Vagina (tissue), 2 donors: ENCODE measurements around the gene SECISBP2L. TPM values are rescaled to one million over a fixed set of nuclear protein-coding genes. Genes with fewer than 3 reads are reported as not detected.

Experiments
- DNase-seq, 2 donors: peaks; one replicate each; pipeline ENCODE4 v3.0.0-alpha.2; 2017; ENCODE audit errors: extremely low spot score in 2 of 2
- H3K27ac ChIP-seq: fragments of 200-600 bp; sonication (generic); one replicate; pipeline ENCODE4 v1.5.1; 2019
- H3K27me3 ChIP-seq: fragments of 200-600 bp; sonication (generic); one replicate; pipeline ENCODE4 v1.5.1; 2019
- H3K36me3 ChIP-seq, 2 donors: fragments of 200-600 bp; sonication (generic); one replicate each; pipeline ENCODE4 v1.5.1; 2017 to 2019
- H3K4me1 ChIP-seq: fragments of 200-600 bp; sonication (generic); one replicate; pipeline ENCODE4 v1.5.1; 2019
- H3K4me3 ChIP-seq, 2 donors: fragments of 200-600 bp; sonication (generic); 1 replicate in 1 of 2; 2 replicates in 1 of 2; pipeline ENCODE4 v1.5.1; 2016 to 2019
- H3K9me3 ChIP-seq: fragments of 200-600 bp; sonication (generic); one replicate; pipeline ENCODE4 v1.5.1; 2019
- POLR2A ChIP-seq, 2 donors: fragments of 450-650 bp; IDR thresholded peaks; one replicate each; pipeline ENCODE4 v1.6.1; 2017; ENCODE audit warnings: antibody characterized with exemption in 2 of 2, mild to moderate bottlenecking in 2 of 2, moderate library complexity in 2 of 2
- POLR2AphosphoS5 ChIP-seq, 2 donors: sonication (generic); formaldehyde crosslinking; IDR thresholded peaks; one replicate each; pipeline ENCODE4 v1.9.0; 2017; ENCODE audit warnings: antibody characterized with exemption in 2 of 2, mild to moderate bottlenecking in 2 of 2, low read depth in 1 of 2; ENCODE audit not compliant: insufficient read depth in 1 of 2
- intact Hi-C: fragments of 100-400 bp; cut with DNase I; formaldehyde crosslinking; loops from one replicate; pipeline ENCODE4 v1.15.1; 2023
- total RNA-seq: library from RNA; depleted of rRNA; stranded (reverse); fragments of >200 nt; gene quantifications from one replicate; pipeline ENCODE4 v1.2.3, GENCODE V29; 2016
- TF ChIP-seq, protein P1 (sequence below), 3 experiments: fragments of 450-650 bp in 2 of 3; fragments of 200-600 bp in 1 of 3; sonication (generic) in 1 of 3; IDR thresholded peaks; one replicate each; pipeline ENCODE4 v1.5.1; 2017 to 2019; ENCODE audit warnings: antibody characterized with exemption in 3 of 3, mild to moderate bottlenecking in 2 of 3, moderate library complexity in 2 of 3

The SECISBP2L gene
- total RNA-seq, 1 donor from 2014 or later: 24.3 TPM

DNA sequence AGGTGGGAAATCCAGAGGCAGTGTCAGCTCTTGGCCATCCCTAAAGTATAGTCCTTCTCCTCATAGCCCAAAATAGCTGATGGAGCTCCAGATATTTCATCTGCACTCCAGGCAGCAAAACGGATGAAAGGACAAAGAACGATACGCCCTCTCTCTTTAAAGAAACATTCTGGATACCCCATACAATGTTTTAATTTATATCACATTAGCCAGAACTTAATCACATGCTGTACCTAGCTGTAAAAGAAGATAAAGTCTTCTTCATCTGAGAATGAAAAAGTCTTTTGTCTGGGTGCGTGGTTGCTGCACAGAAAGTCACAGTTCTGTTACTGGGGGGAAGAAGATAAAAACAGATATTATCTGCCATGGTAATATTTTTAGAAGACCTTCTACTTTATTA is 78.2 kb downstream of the SECISBP2L start:
- Histone ChIP-seq H3K4me1 (peaks cover 14% of the 10 kb centered on the region), H3K36me3 (no peaks in the 10 kb centered on the region), H3K27me3 (no peaks in the 10 kb centered on the region), H3K9me3 (no peaks in the 10 kb centered on the region), H3K4me3 (no peak overlapping the region), H3K27ac (no peak overlapping the region)
- no peak for DNase-seq
- no peak for TF ChIP-seq POLR2A (IDR thresholded peaks at IDR 0.05)
- TF ChIP-seq POLR2AphosphoS5 (IDR thresholded peaks at IDR 0.05; ENCODE audit: insufficient read depth in 1 of 2, low read depth in 1 of 2): no peak
- TF ChIP-seq, protein P1, sequence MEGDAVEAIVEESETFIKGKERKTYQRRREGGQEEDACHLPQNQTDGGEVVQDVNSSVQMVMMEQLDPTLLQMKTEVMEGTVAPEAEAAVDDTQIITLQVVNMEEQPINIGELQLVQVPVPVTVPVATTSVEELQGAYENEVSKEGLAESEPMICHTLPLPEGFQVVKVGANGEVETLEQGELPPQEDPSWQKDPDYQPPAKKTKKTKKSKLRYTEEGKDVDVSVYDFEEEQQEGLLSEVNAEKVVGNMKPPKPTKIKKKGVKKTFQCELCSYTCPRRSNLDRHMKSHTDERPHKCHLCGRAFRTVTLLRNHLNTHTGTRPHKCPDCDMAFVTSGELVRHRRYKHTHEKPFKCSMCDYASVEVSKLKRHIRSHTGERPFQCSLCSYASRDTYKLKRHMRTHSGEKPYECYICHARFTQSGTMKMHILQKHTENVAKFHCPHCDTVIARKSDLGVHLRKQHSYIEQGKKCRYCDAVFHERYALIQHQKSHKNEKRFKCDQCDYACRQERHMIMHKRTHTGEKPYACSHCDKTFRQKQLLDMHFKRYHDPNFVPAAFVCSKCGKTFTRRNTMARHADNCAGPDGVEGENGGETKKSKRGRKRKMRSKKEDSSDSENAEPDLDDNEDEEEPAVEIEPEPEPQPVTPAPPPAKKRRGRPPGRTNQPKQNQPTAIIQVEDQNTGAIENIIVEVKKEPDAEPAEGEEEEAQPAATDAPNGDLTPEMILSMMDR (IDR thresholded peaks at IDR 0.05): no peak
- intact Hi-C loops: no loop called here

DNA sequence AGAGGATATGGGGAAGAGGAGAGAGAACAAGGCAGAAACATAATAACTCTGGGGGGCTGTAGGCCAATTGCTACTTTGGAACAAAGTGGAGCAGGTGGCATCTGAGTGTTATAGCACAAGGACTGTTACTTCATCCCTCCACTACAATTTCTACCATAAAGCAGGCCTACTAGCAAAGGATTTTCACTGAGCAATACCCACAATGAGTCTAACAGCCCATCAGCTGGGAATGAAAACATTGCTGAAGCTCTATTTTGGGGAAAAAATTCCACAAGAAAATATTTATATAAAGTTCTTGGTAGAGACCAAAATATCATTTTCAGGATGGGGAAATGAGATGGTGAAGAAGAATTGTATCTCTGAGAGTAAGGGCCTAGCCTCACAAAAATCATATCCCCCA is 78.9 kb downstream of the SECISBP2L start:
- no peaks in the 10 kb centered on the region for H3K9me3 ChIP-seq
- no peaks in the 10 kb centered on the region for H3K27me3 ChIP-seq
- H3K4me1 ChIP-seq: peaks cover 21% of the 10 kb centered on the region
- DNase-seq: no peak
- no peak overlapping the region for H3K27ac ChIP-seq
- H3K36me3 ChIP-seq: no peaks in the 10 kb centered on the region
- H3K4me3 ChIP-seq: no peak overlapping the region
- intact Hi-C loops: no loop called here
- TF ChIP-seq POLR2A (IDR thresholded peaks at IDR 0.05) (no peak), POLR2AphosphoS5 (IDR thresholded peaks at IDR 0.05; ENCODE audit: insufficient read depth in 1 of 2, low read depth in 1 of 2) (no peak)
- TF ChIP-seq, protein P1 (IDR thresholded peaks at IDR 0.05): no peak

DNA sequence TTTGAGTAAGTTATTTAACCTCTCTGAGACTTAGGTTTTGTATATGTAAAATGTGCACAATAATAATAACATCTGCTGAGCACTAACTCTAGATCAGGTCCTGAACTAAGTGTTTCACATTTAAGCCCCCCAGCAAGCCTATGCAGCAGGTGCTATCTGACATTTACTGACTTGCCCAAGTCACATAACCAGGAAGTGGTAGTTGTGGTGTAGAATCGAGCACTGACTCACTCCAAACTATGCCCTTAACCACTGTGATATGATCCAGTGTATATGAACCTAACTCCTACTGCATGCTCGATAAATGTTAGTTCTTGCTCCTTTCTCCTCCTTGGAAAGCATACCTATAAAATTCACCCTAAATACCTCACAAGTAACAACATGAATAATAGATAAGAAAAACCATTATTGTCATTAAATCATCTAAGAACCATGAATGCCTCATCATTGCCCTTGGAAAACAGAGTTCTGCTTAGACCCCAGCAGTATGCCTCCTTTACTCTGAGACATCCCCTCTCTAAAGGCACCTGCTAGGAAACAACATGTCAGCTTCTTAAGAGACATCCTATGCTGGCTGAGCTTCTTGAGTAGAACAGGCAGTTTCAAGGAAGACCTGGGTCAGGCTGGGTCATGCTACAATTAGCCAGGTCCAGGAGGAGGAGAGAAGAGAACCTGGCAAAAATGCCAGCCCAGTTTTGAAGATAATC is 79.5 kb downstream of the SECISBP2L start:
- no peaks in the 10 kb centered on the region for H3K36me3 ChIP-seq
- no peaks in the 10 kb centered on the region for H3K9me3 ChIP-seq
- peaks cover 22% of the 10 kb centered on the region for H3K4me1 ChIP-seq
- DNase-seq: no peak
- intact Hi-C loops: no loop called here
- TF ChIP-seq, protein P1 (IDR thresholded peaks at IDR 0.05): no peak
- TF ChIP-seq POLR2AphosphoS5 (IDR thresholded peaks at IDR 0.05; ENCODE audit: insufficient read depth in 1 of 2, low read depth in 1 of 2) (no peak), POLR2A (IDR thresholded peaks at IDR 0.05) (no peak)
- H3K4me3 ChIP-seq: no peak overlapping the region
- no peak overlapping the region for H3K27ac ChIP-seq
- H3K27me3 ChIP-seq: no peaks in the 10 kb centered on the region

DNA sequence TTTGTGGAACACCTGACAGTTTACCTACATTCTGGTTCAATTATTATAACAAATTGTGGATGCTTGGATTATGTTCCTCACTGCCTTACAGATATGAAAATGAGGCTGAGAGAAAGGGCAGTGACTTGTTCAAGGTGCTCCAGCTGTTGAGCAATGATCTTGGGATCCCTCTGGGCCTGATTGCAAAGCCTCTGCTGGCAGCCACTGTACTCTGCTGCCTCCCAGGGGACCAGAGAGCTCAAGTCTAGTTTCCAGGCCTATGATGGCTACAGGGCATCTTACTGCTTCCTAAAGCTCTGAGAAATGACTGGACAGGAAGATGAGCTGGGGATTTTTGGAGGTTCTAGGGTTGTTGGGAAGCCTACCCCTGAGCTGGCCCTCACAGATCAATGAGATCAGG is 80.3 kb downstream of the SECISBP2L start:
- TF ChIP-seq POLR2A (IDR thresholded peaks at IDR 0.05) (no peak), POLR2AphosphoS5 (IDR thresholded peaks at IDR 0.05; ENCODE audit: insufficient read depth in 1 of 2, low read depth in 1 of 2) (no peak)
- TF ChIP-seq, protein P1 (IDR thresholded peaks at IDR 0.05): no peak
- Histone ChIP-seq H3K27me3 (no peaks in the 10 kb centered on the region), H3K36me3 (no peaks in the 10 kb centered on the region), H3K27ac (no peak overlapping the region), H3K4me3 (no peak overlapping the region), H3K4me1 (peaks cover 22% of the 10 kb centered on the region), H3K9me3 (no peaks in the 10 kb centered on the region)
- DNase-seq: no peak
- intact Hi-C loops: no loop called here

DNA sequence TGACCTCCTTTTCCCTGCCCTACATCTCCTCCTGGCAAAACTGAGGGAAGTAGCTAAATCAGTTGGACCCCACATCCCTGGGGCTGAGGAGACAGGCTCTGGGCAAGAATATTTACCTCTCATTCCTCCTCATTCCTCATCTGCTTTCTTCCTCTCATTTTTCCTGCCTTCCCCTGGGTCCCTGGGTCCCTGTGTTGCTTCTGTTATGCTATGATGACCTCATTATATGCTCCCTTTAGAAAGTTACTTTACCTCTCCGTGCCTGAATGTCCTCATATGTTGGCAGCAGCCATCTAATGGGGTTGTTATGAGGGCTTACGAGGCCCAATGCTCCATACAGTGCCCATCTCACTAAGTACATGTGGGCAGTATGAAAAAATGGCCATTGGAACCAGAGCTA is 81.3 kb downstream of the SECISBP2L start:
- no peaks in the 10 kb centered on the region for H3K36me3 ChIP-seq
- no peaks in the 10 kb centered on the region for H3K9me3 ChIP-seq
- H3K4me1 ChIP-seq: peaks cover 22% of the 10 kb centered on the region
- H3K4me3 ChIP-seq: no peak overlapping the region
- TF ChIP-seq POLR2AphosphoS5 (IDR thresholded peaks at IDR 0.05; ENCODE audit: insufficient read depth in 1 of 2, low read depth in 1 of 2) (no peak), POLR2A (IDR thresholded peaks at IDR 0.05) (no peak)
- TF ChIP-seq, protein P1 (IDR thresholded peaks at IDR 0.05): no peak
- intact Hi-C loops: no loop called here
- H3K27ac ChIP-seq: no peak overlapping the region
- H3K27me3 ChIP-seq: no peaks in the 10 kb centered on the region
- no peak for DNase-seq
